ENCODE results near the gene CENPH.
"Not testable (repeated sequence)": the region's sequence is repeated elsewhere in the genome, so short reads cannot be mapped to it uniquely, and the experiment has no call there.

The CENPH gene

DNA sequence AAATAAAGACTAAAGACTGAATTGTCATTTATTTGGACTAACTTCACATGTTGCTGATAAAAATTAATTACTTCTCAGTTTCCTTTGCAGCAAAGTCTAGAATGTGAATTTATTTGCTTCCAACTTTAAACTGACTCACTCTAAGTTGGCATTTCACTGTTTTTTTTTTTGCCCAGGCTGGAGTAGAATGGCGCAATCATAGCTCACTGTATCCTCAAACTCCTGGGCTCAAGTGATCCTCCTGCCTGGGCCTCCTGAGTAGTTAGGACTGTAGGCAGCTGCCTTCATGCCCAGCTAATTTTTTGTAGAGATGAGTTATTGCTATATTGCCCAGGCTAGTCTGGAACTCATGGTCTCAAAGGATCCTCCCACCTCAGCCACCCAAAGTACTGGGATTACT lies 18.9 kb upstream of the CENPH start:
- no peak overlapping the region for H3K9ac ChIP-seq (ENCODE audit: low read length)
- peaks cover 11% of the 10 kb centered on the region for H3F3A ChIP-seq (ENCODE audit: insufficient read depth)
- H3K36me3 ChIP-seq (ENCODE audit: low read length) = peaks cover 54% of the 10 kb centered on the region
- no peaks in the 10 kb centered on the region for H3K9me3 ChIP-seq (ENCODE audit: insufficient read depth, low read length)
- H3K9me2 ChIP-seq (replicated peaks; ENCODE audit: insufficient read depth, low read length) = no peaks in the 10 kb centered on the region
- no peak overlapping the region for H3K4me3 ChIP-seq (ENCODE audit: insufficient read depth, low read length, poor library complexity, severe bottlenecking)
- no peak overlapping the region for H3K4me2 ChIP-seq (ENCODE audit: low read depth, low read length, poor library complexity, severe bottlenecking)
- peaks cover 28% of the 10 kb centered on the region for H3K79me2 ChIP-seq (ENCODE audit: insufficient read depth, low read length)
- 0 out of 2 replicates have a peak, but pooled peaks cover 3% of the 10 kb centered on the region for H4K20me1 ChIP-seq (ENCODE audit: low read depth, low read length)
- H3K27ac ChIP-seq (ENCODE audit: low read depth, low read length) = no peak overlapping the region
- H3K27me3 ChIP-seq (ENCODE audit: low read length) = no peaks in the 10 kb centered on the region
- no peak for TF ChIP-seq EZH2phosphoT487 (conservative IDR thresholded peaks at IDR 0.05; ENCODE audit: low read length)
- TF ChIP-seq, protein P1, sequence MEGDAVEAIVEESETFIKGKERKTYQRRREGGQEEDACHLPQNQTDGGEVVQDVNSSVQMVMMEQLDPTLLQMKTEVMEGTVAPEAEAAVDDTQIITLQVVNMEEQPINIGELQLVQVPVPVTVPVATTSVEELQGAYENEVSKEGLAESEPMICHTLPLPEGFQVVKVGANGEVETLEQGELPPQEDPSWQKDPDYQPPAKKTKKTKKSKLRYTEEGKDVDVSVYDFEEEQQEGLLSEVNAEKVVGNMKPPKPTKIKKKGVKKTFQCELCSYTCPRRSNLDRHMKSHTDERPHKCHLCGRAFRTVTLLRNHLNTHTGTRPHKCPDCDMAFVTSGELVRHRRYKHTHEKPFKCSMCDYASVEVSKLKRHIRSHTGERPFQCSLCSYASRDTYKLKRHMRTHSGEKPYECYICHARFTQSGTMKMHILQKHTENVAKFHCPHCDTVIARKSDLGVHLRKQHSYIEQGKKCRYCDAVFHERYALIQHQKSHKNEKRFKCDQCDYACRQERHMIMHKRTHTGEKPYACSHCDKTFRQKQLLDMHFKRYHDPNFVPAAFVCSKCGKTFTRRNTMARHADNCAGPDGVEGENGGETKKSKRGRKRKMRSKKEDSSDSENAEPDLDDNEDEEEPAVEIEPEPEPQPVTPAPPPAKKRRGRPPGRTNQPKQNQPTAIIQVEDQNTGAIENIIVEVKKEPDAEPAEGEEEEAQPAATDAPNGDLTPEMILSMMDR (IDR thresholded peaks at IDR 0.05; ENCODE audit: insufficient read depth, low read length, poor library complexity, severe bottlenecking) = no peak
- no peak overlapping the region for H2AFZ ChIP-seq (ENCODE audit: low read depth, low read length, severe bottlenecking)

DNA sequence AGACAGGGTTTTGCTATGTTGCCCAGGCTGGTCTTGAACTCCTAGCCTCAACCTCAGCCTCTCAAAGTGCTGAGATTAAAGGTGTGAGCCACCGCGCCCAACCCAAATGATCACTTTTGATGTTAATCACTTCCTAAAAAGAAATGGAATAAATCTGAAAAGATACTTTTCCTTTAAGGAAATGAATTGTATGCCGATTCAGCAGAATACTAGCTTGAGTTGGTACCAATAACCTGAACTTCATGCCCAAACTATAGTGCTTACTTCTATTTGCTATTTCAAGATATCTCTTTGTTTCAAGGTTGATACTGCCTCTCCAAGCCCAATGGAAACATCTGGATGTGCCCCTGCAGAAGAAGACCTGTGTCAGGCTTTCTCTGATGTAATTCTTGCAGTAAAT lies 18.4 kb upstream of the CENPH start:
- Histone ChIP-seq H3K79me2 (ENCODE audit: insufficient read depth, low read length) (peaks cover 28% of the 10 kb centered on the region), H3F3A (ENCODE audit: insufficient read depth) (peaks cover 14% of the 10 kb centered on the region), H3K4me2 (ENCODE audit: low read depth, low read length, poor library complexity, severe bottlenecking) (no peak overlapping the region), H3K9me2 (replicated peaks; ENCODE audit: insufficient read depth, low read length) (no peaks in the 10 kb centered on the region), H2AFZ (ENCODE audit: low read depth, low read length, severe bottlenecking) (no peak overlapping the region), H3K27ac (ENCODE audit: low read depth, low read length) (no peak overlapping the region), H3K9me3 (ENCODE audit: insufficient read depth, low read length) (no peaks in the 10 kb centered on the region), H3K9ac (ENCODE audit: low read length) (no peak overlapping the region), H3K27me3 (ENCODE audit: low read length) (no peaks in the 10 kb centered on the region), H3K36me3 (ENCODE audit: low read length) (peaks cover 56% of the 10 kb centered on the region), H3K4me3 (ENCODE audit: insufficient read depth, low read length, poor library complexity, severe bottlenecking) (no peak overlapping the region), H4K20me1 (ENCODE audit: low read depth, low read length) (0 out of 2 replicates have a peak, but pooled peaks cover 4% of the 10 kb centered on the region)
- no peak for TF ChIP-seq EZH2phosphoT487 (conservative IDR thresholded peaks at IDR 0.05; ENCODE audit: low read length)
- TF ChIP-seq, protein P1 (IDR thresholded peaks at IDR 0.05; ENCODE audit: insufficient read depth, low read length, poor library complexity, severe bottlenecking) = no peak

DNA sequence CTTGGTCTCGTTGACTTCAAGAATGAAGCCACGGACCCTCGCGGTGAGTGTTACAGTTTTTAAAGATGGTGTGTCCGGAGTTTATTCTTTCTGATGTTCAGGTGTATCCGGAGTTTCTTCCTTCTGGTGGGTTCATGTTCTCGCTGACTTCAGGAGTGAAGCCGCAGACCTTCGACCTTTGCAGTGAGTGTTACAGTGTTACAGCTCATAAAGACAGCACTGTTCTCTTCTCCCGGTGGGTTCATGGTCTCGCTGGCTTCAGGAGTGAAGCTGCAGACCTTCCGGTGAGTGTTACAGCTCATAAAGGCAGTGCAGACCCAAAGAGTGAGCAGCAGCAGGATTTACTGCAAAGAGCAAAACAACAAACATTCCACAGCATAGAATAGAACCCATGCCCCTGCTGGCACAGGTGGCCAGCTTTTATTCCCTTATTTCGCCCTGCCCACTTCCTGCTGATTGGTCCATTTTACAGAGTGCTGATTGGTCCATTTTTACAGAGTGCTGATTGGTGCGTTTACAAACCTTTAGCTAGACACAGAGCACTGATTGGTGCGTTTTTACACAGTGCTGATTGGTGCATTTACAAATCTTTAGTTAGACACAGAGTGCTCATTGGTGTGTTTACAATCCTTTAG lies 7.6 kb upstream of the CENPH start:
- peaks cover 27% of the 10 kb centered on the region for H3F3A ChIP-seq (ENCODE audit: insufficient read depth)
- H3K9ac ChIP-seq (ENCODE audit: low read length); H3K9me2 ChIP-seq (replicated peaks; ENCODE audit: insufficient read depth, low read length); H3K4me3 ChIP-seq (ENCODE audit: insufficient read depth, low read length, poor library complexity, severe bottlenecking); H3K27me3 ChIP-seq (ENCODE audit: low read length); H3K79me2 ChIP-seq (ENCODE audit: insufficient read depth, low read length); H2AFZ ChIP-seq (ENCODE audit: low read depth, low read length, severe bottlenecking); H3K4me2 ChIP-seq (ENCODE audit: low read depth, low read length, poor library complexity, severe bottlenecking); H4K20me1 ChIP-seq (ENCODE audit: low read depth, low read length); H3K27ac ChIP-seq (ENCODE audit: low read depth, low read length); H3K9me3 ChIP-seq (ENCODE audit: insufficient read depth, low read length): not testable (repeated sequence)
- peaks cover 13% of the 10 kb centered on the region for H3K36me3 ChIP-seq (ENCODE audit: low read length)

DNA sequence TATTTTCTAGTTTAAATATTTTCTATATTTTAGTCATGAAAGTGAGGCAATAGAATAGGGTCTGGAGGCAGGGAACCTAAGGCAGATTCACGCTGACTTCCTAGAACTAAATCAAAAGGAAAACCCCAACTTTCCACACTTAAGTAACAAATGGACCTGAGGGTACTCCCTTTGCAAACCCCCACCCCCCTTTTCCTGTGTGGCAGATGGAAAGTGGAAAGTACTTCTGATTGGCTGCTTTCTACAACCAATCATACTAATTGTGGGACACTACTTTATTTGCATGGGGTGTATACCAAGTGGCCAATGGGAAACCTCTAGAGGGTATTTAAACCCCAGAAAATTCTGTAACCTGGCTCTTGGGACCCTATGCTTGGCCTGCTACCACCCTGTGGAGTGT lies 4.8 kb upstream of the CENPH start:
- Histone ChIP-seq H4K20me1 (ENCODE audit: low read depth, low read length) (no peaks in the 10 kb centered on the region), H3K27me3 (ENCODE audit: low read length) (no peaks in the 10 kb centered on the region), H3K27ac (ENCODE audit: low read depth, low read length) (no peak overlapping the region), H3K4me3 (ENCODE audit: insufficient read depth, low read length, poor library complexity, severe bottlenecking) (no peak overlapping the region), H2AFZ (ENCODE audit: low read depth, low read length, severe bottlenecking) (no peak overlapping the region), H3K9me2 (replicated peaks; ENCODE audit: insufficient read depth, low read length) (no peaks in the 10 kb centered on the region), H3K4me2 (ENCODE audit: low read depth, low read length, poor library complexity, severe bottlenecking) (no peak overlapping the region), H3K36me3 (ENCODE audit: low read length) (no peaks in the 10 kb centered on the region), H3F3A (ENCODE audit: insufficient read depth) (0 out of 2 replicates have a peak, but pooled peaks cover 1% of the 10 kb centered on the region), H3K79me2 (ENCODE audit: insufficient read depth, low read length) (no peaks in the 10 kb centered on the region), H3K9ac (ENCODE audit: low read length) (no peak overlapping the region), H3K9me3 (ENCODE audit: insufficient read depth, low read length) (no peaks in the 10 kb centered on the region)
- TF ChIP-seq, protein P1 (IDR thresholded peaks at IDR 0.05; ENCODE audit: insufficient read depth, low read length, poor library complexity, severe bottlenecking) = no peak
- TF ChIP-seq EZH2phosphoT487 (conservative IDR thresholded peaks at IDR 0.05; ENCODE audit: low read length) = no peak
